Liver (tissue), 9 donors: ENCODE data around the gene KRTAP10-6. TPM values are rescaled to one million over a fixed set of nuclear protein-coding genes. Genes with fewer than 3 reads are reported as not detected.

ENCODE experiments used
- DNase-seq: peaks from one replicate; pipeline ENCODE4 v3.0.0-alpha.2; 2017; ENCODE audit warnings: low spot score
- H3K27ac ChIP-seq, 2 donors: one replicate each; pipeline ENCODE4 v1.7.0; 2013; ENCODE audit warnings: inconsistent platforms in 2 of 2, low read length in 2 of 2, control low read depth in 1 of 2, low read depth in 1 of 2, mild to moderate bottlenecking in 1 of 2
- H3K27me3 ChIP-seq, 4 donors: one replicate each; pipeline versions ENCODE4 v1.6.1 to v1.7.0; 2013; ENCODE audit warnings: low read length in 3 of 4, inconsistent platforms in 1 of 4, mild to moderate bottlenecking in 1 of 4, moderate library complexity in 1 of 4; ENCODE audit not compliant: control insufficient read depth in 4 of 4, insufficient read depth in 4 of 4
- H3K36me3 ChIP-seq, 4 donors: one replicate each; pipeline versions ENCODE4 v1.6.1 to v1.7.0; 2013; ENCODE audit warnings: low read length in 3 of 4, mild to moderate bottlenecking in 3 of 4, low read depth in 1 of 4, moderate library complexity in 1 of 4; ENCODE audit not compliant: control insufficient read depth in 4 of 4, insufficient read depth in 3 of 4
- H3K4me1 ChIP-seq, 4 donors: one replicate each; pipeline versions ENCODE4 v1.6.1 to v1.7.0; 2013; ENCODE audit warnings: low read length in 3 of 4, mild to moderate bottlenecking in 3 of 4, moderate library complexity in 1 of 4; ENCODE audit not compliant: control insufficient read depth in 4 of 4, insufficient read depth in 4 of 4
- H3K4me3 ChIP-seq, 3 donors: one replicate each; pipeline versions ENCODE4 v1.6.1 to v1.7.0; 2013; ENCODE audit warnings: low read length in 3 of 3, control low read depth in 1 of 3, low read depth in 1 of 3, mild to moderate bottlenecking in 1 of 3
- H3K9ac ChIP-seq, 2 donors: one replicate each; pipeline ENCODE4 v1.7.0; 2013; ENCODE audit warnings: low read length in 2 of 2, mild to moderate bottlenecking in 2 of 2, moderate library complexity in 2 of 2, control low read depth in 1 of 2, low read depth in 1 of 2
- H3K9me3 ChIP-seq, 4 donors: one replicate each; pipeline versions ENCODE4 v1.6.1 to v1.7.0; 2013; ENCODE audit warnings: low read length in 3 of 4; ENCODE audit not compliant: control insufficient read depth in 4 of 4
- ATF3 ChIP-seq: IDR thresholded peaks from 2 replicates; pipeline ENCODE4 v1.6.1; 2016; ENCODE audit warnings: antibody characterized with exemption
- CTCF ChIP-seq: fragments of 150-350 bp; IDR thresholded peaks from 2 replicates; pipeline ENCODE4 v1.5.1; 2017; ENCODE audit warnings: improper control_type of control experiment, low read depth, low read length; ENCODE audit not compliant: missing input control
- EGR1 ChIP-seq, 2 donors: IDR thresholded peaks; 2 replicates each; pipeline ENCODE4 v1.6.1; 2016 to 2018; ENCODE audit warnings: antibody characterized with exemption in 2 of 2, low read depth in 2 of 2
- FOXA1 ChIP-seq: IDR thresholded peaks from 2 replicates; pipeline ENCODE4 v1.6.1; 2016; ENCODE audit warnings: antibody characterized with exemption
- FOXA2 ChIP-seq: IDR thresholded peaks from 2 replicates; pipeline ENCODE4 v1.6.1; 2016; ENCODE audit warnings: antibody characterized with exemption
- GABPA ChIP-seq, 2 donors: IDR thresholded peaks in 1 of 2; conservative IDR thresholded peaks in 1 of 2; 2 replicates each; pipeline ENCODE4 v1.6.1; 2016; ENCODE audit warnings: antibody characterized with exemption in 2 of 2, mild to moderate bottlenecking in 1 of 2, moderate library complexity in 1 of 2
- HNF4A ChIP-seq, 2 donors: conservative IDR thresholded peaks; 2 replicates each; pipeline ENCODE4 v1.6.1; 2016; ENCODE audit warnings: antibody characterized with exemption in 2 of 2, mild to moderate bottlenecking in 2 of 2
- HNF4G ChIP-seq: IDR thresholded peaks from 2 replicates; pipeline ENCODE4 v1.6.1; 2016; ENCODE audit warnings: antibody characterized with exemption
- JUND ChIP-seq, 2 donors: IDR thresholded peaks; 2 replicates each; pipeline ENCODE4 v1.6.1; 2016; ENCODE audit warnings: antibody characterized with exemption in 2 of 2
- MAX ChIP-seq: IDR thresholded peaks from 2 replicates; pipeline ENCODE4 v1.6.1; 2016; ENCODE audit warnings: antibody characterized with exemption
- NR2F2 ChIP-seq: IDR thresholded peaks from 2 replicates; pipeline ENCODE4 v1.6.1; 2016; ENCODE audit warnings: antibody characterized with exemption
- RAD21 ChIP-seq, 2 donors: IDR thresholded peaks; 2 replicates each; pipeline ENCODE4 v1.6.1; 2016; ENCODE audit warnings: antibody characterized with exemption in 2 of 2, mild to moderate bottlenecking in 2 of 2
- REST ChIP-seq: IDR thresholded peaks from 2 replicates; pipeline ENCODE4 v1.6.1; 2016; ENCODE audit warnings: antibody characterized with exemption, mild to moderate bottlenecking
- RXRA ChIP-seq, 2 donors: IDR thresholded peaks; 2 replicates each; pipeline ENCODE4 v1.6.1; 2017 to 2018; ENCODE audit warnings: antibody characterized with exemption in 2 of 2, mild to moderate bottlenecking in 1 of 2
- SP1 ChIP-seq: IDR thresholded peaks from 2 replicates; pipeline ENCODE4 v1.6.1; 2018; ENCODE audit warnings: antibody characterized with exemption, mild to moderate bottlenecking
- TAF1 ChIP-seq: conservative IDR thresholded peaks from 2 replicates; pipeline ENCODE4 v1.6.1; 2016; ENCODE audit warnings: antibody characterized with exemption, mild to moderate bottlenecking
- YY1 ChIP-seq: IDR thresholded peaks from 2 replicates; pipeline ENCODE4 v1.6.1; 2016; ENCODE audit warnings: antibody characterized with exemption, mild to moderate bottlenecking
- ZBTB33 ChIP-seq: IDR thresholded peaks from 2 replicates; pipeline ENCODE4 v1.6.1; 2016; ENCODE audit warnings: antibody characterized with exemption
- WGBS: extraction: QIAGEN DNeasy Blood & Tissue Kit; methylation state at CpG from one replicate; pipeline ENCODE4 v1.1.7; 2013; 5-methylcytosine and 5-hydroxymethylcytosine counted together
- polyA plus RNA-seq, 2 donors: library from polyadenylated mRNA; stranded (reverse) in 1 of 2; unstranded in 1 of 2; fragments of 200-250 nt in 1 of 2; fragments of >200 nt in 1 of 2; fragmentation: Nextera tagmentation in 1 of 2; extraction: Ambion mirVana in 1 of 2; gene quantifications; one replicate each; pipeline versions ENCODE4 v1.2.1 to v1.2.3, GENCODE V29; 2013 to 2015
- total RNA-seq, 2 donors: library from RNA; depleted of rRNA; stranded (reverse); fragments of >200 nt; gene quantifications; one replicate each; pipeline ENCODE4 v1.2.3, GENCODE V29; 2014
- donor health status: healthy.
- donor health status: healthy.
- donor health status: healthy.
- donor health status: healthy.
- donor health status: healthy.

The KRTAP10-6 gene
- total and polyA plus RNA-seq, 4 donors, result not detected

- WGBS, result 48% methylated on average over 5 of the region's 5 CpGs
- peaks cover 0 to 2% (median 0%) of the 10 kb centered on the region in 4 donors for H3K27me3 ChIP-seq
- H3K27ac ChIP-seq, result no peak overlapping the region
- no peaks in the 10 kb centered on the region for H3K9me3 ChIP-seq
- TF ChIP-seq JUND (IDR thresholded peaks at IDR 0.05) (no peak), CTCF (no peak), TAF1 (no peak), RXRA (IDR thresholded peaks at IDR 0.05) (no peak), YY1 (no peak), FOXA1 (no peak), REST (no peak), MAX (no peak), FOXA2 (no peak), SP1 (no peak), NR2F2 (no peak), RAD21 (IDR thresholded peaks at IDR 0.05) (no peak), HNF4A (conservative IDR thresholded peaks at IDR 0.05) (no peak), GABPA (IDR thresholded peaks at IDR 0.05 in 1 of 2, conservative IDR thresholded peaks at IDR 0.05 in 1 of 2) (no peak), EGR1 (IDR thresholded peaks at IDR 0.05; ENCODE audit: low read depth in 2 of 2) (no peak), HNF4G (no peak), ZBTB33 (no peak), ATF3 (no peak)
- H3K36me3 ChIP-seq, result no peaks in the 10 kb centered on the region
- H3K4me1 ChIP-seq, result no peaks in the 10 kb centered on the region
- DNase-seq, result peak; percentile 24
- H3K9ac ChIP-seq, result no peak overlapping the region
- no peak overlapping the region for H3K4me3 ChIP-seq
These were observed 44.5 kb downstream of the KRTAP10-6 start for GRCh38 chr21:44547656-44548331.
